IMR-90 (cell line): ENCODE data around the gene PDX1. TPM values are rescaled to one million over a fixed set of nuclear protein-coding genes. Genes with fewer than 3 reads are reported as not detected.

Experiments
- ATAC-seq: fragments of 200-7000 bp; cut with Tn5 transposase; 2 replicates; pipeline ENCODE4 v1.9.1; 2020; ENCODE audit warnings: low read depth, mild to moderate bottlenecking, moderate library complexity
- BruUV-seq: library from RNA; stranded (reverse); fragments of 400-500 nt; replicated peaks from 2 replicates; lab custom pipeline; 2021; lab: Mats Ljungman, UMichigan
- CTCF ChIA-PET: fragments of 300-600 bp; formaldehyde crosslinking; extraction: SDS; loops from one replicate; lab custom pipeline; 2021; ENCODE audit warnings: antibody characterized with exemption; lab: Yijun Ruan, JAX
- POLR2A ChIA-PET: fragments of 300-600 bp; sonication (Branson Sonifier 250); formaldehyde crosslinking; loops from one replicate; lab custom pipeline; 2022; ENCODE audit warnings: antibody characterized with exemption; ENCODE audit not compliant: unreplicated experiment; lab: Charles Lee
- DNase-seq: peaks from one replicate; pipeline ENCODE4 v3.0.0; 2013
- H2AFZ ChIP-seq: replicated peaks from 2 replicates; pipeline ENCODE3; 2013; ENCODE audit warnings: low read length, mild to moderate bottlenecking; ENCODE audit not compliant: poor library complexity
- H2AK5ac ChIP-seq: 2 replicates; pipeline ENCODE4 v1.6.1; 2013; ENCODE audit warnings: low read depth, low read length, inconsistent platforms
- H2AK9ac ChIP-seq: replicated peaks from 2 replicates; pipeline ENCODE3; 2013; ENCODE audit warnings: mild to moderate bottlenecking, low read depth, low read length, moderate library complexity; ENCODE audit not compliant: poor library complexity
- H2BK120ac ChIP-seq: 2 replicates; pipeline ENCODE4 v1.6.1; 2013; ENCODE audit warnings: low read depth, low read length, inconsistent platforms
- H2BK15ac ChIP-seq: 3 replicates; pipeline ENCODE4 v1.6.1; 2013; ENCODE audit warnings: low read depth, low read length, inconsistent platforms
- H2BK20ac ChIP-seq: 2 replicates; pipeline ENCODE4 v1.6.1; 2013; ENCODE audit warnings: low read depth, mild to moderate bottlenecking, inconsistent platforms, low read length, moderate library complexity
- H2BK5ac ChIP-seq: 2 replicates; pipeline ENCODE4 v1.6.1; 2013; ENCODE audit warnings: mild to moderate bottlenecking, low read depth, low read length, inconsistent platforms; ENCODE audit not compliant: poor library complexity, severe bottlenecking
- H3K14ac ChIP-seq: replicated peaks from 2 replicates; pipeline ENCODE4 v1.6.1; 2013; ENCODE audit warnings: low read depth, low read length, inconsistent platforms
- H3K18ac ChIP-seq: 2 replicates; pipeline ENCODE4 v1.6.1; 2013; ENCODE audit warnings: low read depth, low read length, control low read depth
- H3K23ac ChIP-seq: 2 replicates; pipeline ENCODE4 v1.6.1; 2013; ENCODE audit warnings: low read depth, low read length, inconsistent platforms
- H3K27ac ChIP-seq: 2 replicates; pipeline ENCODE4 v1.5.1; 2013; ENCODE audit warnings: mild to moderate bottlenecking, control low read depth, low read length; ENCODE audit not compliant: insufficient read depth
- H3K27me3 ChIP-seq: 2 replicates; pipeline ENCODE4 v1.6.1; 2013; ENCODE audit warnings: low read length; ENCODE audit not compliant: control insufficient read depth, insufficient read depth
- H3K36me3 ChIP-seq: 2 replicates; pipeline ENCODE4 v1.6.1; 2013; ENCODE audit warnings: low read length, mixed read lengths; ENCODE audit not compliant: control insufficient read depth, insufficient read depth
- H3K4ac ChIP-seq: 2 replicates; pipeline ENCODE4 v1.6.1; 2013; ENCODE audit warnings: low read depth, low read length, inconsistent platforms
- H3K4me1 ChIP-seq: 2 replicates; pipeline ENCODE4 v1.6.1; 2013; ENCODE audit warnings: low read length, mixed read lengths; ENCODE audit not compliant: control insufficient read depth, insufficient read depth
- H3K4me2 ChIP-seq: 2 replicates; pipeline ENCODE4 v1.6.1; 2013; ENCODE audit warnings: low read depth, mild to moderate bottlenecking, control low read depth, low read length, moderate library complexity
- H3K4me3 ChIP-seq: 2 replicates; pipeline ENCODE4 v1.5.1; 2013; ENCODE audit warnings: low read depth, mild to moderate bottlenecking, control low read depth, low read length, moderate library complexity; ENCODE audit not compliant: insufficient read depth
- H3K56ac ChIP-seq: 2 replicates; pipeline ENCODE4 v1.6.1; 2013; ENCODE audit warnings: low read length, inconsistent platforms; ENCODE audit not compliant: insufficient read depth; ENCODE audit errors: extremely low read depth
- H3K79me1 ChIP-seq, 2 experiments: 2 replicates each; pipeline ENCODE4 v1.6.1; 2013; ENCODE audit warnings: low read length in 2 of 2, inconsistent platforms in 1 of 2, low read depth in 1 of 2
- H3K9ac ChIP-seq: 2 replicates; pipeline ENCODE4 v1.6.1; 2013; ENCODE audit warnings: low read depth, low read length, control low read depth
- H3K9me1 ChIP-seq: 2 replicates; pipeline ENCODE4 v1.6.1; 2013; ENCODE audit warnings: low read length, inconsistent platforms; ENCODE audit not compliant: insufficient read depth
- H3K9me3 ChIP-seq: 2 replicates; pipeline ENCODE4 v1.6.1; 2013; ENCODE audit warnings: low read length; ENCODE audit not compliant: control insufficient read depth, insufficient read depth
- H4K20me1 ChIP-seq: 2 replicates; pipeline ENCODE4 v1.6.1; 2013; ENCODE audit warnings: low read length, inconsistent platforms; ENCODE audit not compliant: insufficient read depth
- H4K5ac ChIP-seq: 2 replicates; pipeline ENCODE4 v1.6.1; 2013; ENCODE audit warnings: mild to moderate bottlenecking, low read depth, low read length, control low read depth
- H4K8ac ChIP-seq, 2 experiments: 2 replicates each; pipeline ENCODE4 v1.6.1; 2013; ENCODE audit warnings: low read depth in 2 of 2, low read length in 2 of 2, control low read depth in 1 of 2, inconsistent platforms in 1 of 2
- H4K91ac ChIP-seq: 2 replicates; pipeline ENCODE4 v1.6.1; 2013; ENCODE audit warnings: low read depth, low read length, inconsistent platforms; ENCODE audit not compliant: insufficient read depth
- BHLHE40 ChIP-seq: fragments of 150-350 bp; IDR thresholded peaks from 2 replicates; pipeline ENCODE4 v1.6.1; 2016; ENCODE audit warnings: mild to moderate bottlenecking, low read depth, low read length
- CEBPB ChIP-seq: IDR thresholded peaks from 2 replicates; pipeline ENCODE4 v1.6.1; 2012; ENCODE audit warnings: low read depth, low read length, improper control_type of control experiment
- CHD1 ChIP-seq: IDR thresholded peaks from 2 replicates; pipeline ENCODE4 v1.6.1; 2012; ENCODE audit warnings: low read depth, low read length, improper control_type of control experiment
- FOS ChIP-seq: fragments of 150-350 bp; IDR thresholded peaks from 2 replicates; pipeline ENCODE4 v1.6.1; 2016; ENCODE audit warnings: low read depth, low read length
- MAFK ChIP-seq: IDR thresholded peaks from 2 replicates; pipeline ENCODE4 v1.6.1; 2012; ENCODE audit warnings: low read depth, low read length, improper control_type of control experiment
- MAZ ChIP-seq: IDR thresholded peaks from 2 replicates; pipeline ENCODE4 v1.6.1; 2012; ENCODE audit warnings: low read depth, mild to moderate bottlenecking, low read length, improper control_type of control experiment, moderate library complexity, borderline replicate concordance
- MXI1 ChIP-seq: IDR thresholded peaks from 2 replicates; pipeline ENCODE4 v1.6.1; 2012; ENCODE audit warnings: low read depth, mild to moderate bottlenecking, low read length, moderate library complexity, borderline replicate concordance
- NFE2L2 ChIP-seq: fragments of 150-350 bp; IDR thresholded peaks from 2 replicates; pipeline ENCODE4 v1.6.1; 2016; ENCODE audit warnings: low read depth, mild to moderate bottlenecking, low read length
- RAD21 ChIP-seq: IDR thresholded peaks from 2 replicates; pipeline ENCODE4 v1.6.1; 2012; ENCODE audit warnings: low read length, improper control_type of control experiment
- RCOR1 ChIP-seq: IDR thresholded peaks from 2 replicates; pipeline ENCODE4 v1.6.1; 2012; ENCODE audit warnings: mild to moderate bottlenecking, low read length, improper control_type of control experiment; ENCODE audit not compliant: insufficient replicate concordance
- RFX5 ChIP-seq: IDR thresholded peaks from 2 replicates; pipeline ENCODE4 v1.8.0; 2012; ENCODE audit warnings: low read depth, mild to moderate bottlenecking, low read length, moderate library complexity
- SMC3 ChIP-seq: fragments of 150-350 bp; IDR thresholded peaks from 2 replicates; pipeline ENCODE4 v1.6.1; 2016; ENCODE audit warnings: low read depth, mild to moderate bottlenecking, antibody characterized with exemption, low read length, moderate library complexity
- WGBS, 2 experiments: methylation state at CpG; one replicate each; pipeline versions ENCODE4 v1.1.5 to v1.1.7; 2013; ENCODE audit warnings: missing lambda C conversion rate in 2 of 2; ENCODE audit not compliant: insufficient read length in 1 of 2; ENCODE audit errors: extremely low coverage in 2 of 2; 5-methylcytosine and 5-hydroxymethylcytosine counted together
- dilution Hi-C: fragments of 300-500 bp; cut with HindIII; formaldehyde crosslinking; loops from one replicate; pipeline ENCODE4 v1.14.3; 2018; ENCODE audit warnings: low sequenced_read_pairs; ENCODE audit not compliant: unreplicated experiment
- in situ Hi-C: fragments of 300-500 bp; cut with MboI; formaldehyde crosslinking; loops from 3 replicates; pipeline ENCODE4 v1.14.3; 2019; ENCODE audit warnings: low sequenced_read_pairs, inconsistent platforms, mixed read lengths
- intact Hi-C: fragments of 100-400 bp; cut with micrococcal nuclease; formaldehyde crosslinking; loops from 2 replicates; pipeline ENCODE4 v1.10.0; 2022
- polyA plus RNA-seq, 3 experiments: library from polyadenylated mRNA; depleted of rRNA; stranded (reverse); fragments of >200 nt; gene quantifications; 2 replicates each; pipeline ENCODE4 v1.2.3, GENCODE V29; 2012; ENCODE audit warnings: low replicate concordance in 1 of 3
- total RNA-seq: library from RNA; depleted of rRNA; stranded (reverse); fragments of >200 nt; gene quantifications from 2 replicates; pipeline ENCODE4 v1.2.3, GENCODE V29; 2012
- TF ChIP-seq, protein P1 (sequence below): fragments of 150-350 bp; IDR thresholded peaks from 2 replicates; pipeline ENCODE4 v1.6.1; 2017; ENCODE audit warnings: mild to moderate bottlenecking, antibody characterized with exemption, low read length, low read depth
- TF ChIP-seq, protein P2 (sequence below): conservative IDR thresholded peaks from 2 replicates; pipeline ENCODE4 v1.5.1; 2012; ENCODE audit warnings: mild to moderate bottlenecking, low read depth, low read length, improper control_type of control experiment

Gene PDX1
- total and polyA plus RNA-seq, 2 of the 4 experiments (the other 2 are of a cell fraction), result not detected

DNA sequence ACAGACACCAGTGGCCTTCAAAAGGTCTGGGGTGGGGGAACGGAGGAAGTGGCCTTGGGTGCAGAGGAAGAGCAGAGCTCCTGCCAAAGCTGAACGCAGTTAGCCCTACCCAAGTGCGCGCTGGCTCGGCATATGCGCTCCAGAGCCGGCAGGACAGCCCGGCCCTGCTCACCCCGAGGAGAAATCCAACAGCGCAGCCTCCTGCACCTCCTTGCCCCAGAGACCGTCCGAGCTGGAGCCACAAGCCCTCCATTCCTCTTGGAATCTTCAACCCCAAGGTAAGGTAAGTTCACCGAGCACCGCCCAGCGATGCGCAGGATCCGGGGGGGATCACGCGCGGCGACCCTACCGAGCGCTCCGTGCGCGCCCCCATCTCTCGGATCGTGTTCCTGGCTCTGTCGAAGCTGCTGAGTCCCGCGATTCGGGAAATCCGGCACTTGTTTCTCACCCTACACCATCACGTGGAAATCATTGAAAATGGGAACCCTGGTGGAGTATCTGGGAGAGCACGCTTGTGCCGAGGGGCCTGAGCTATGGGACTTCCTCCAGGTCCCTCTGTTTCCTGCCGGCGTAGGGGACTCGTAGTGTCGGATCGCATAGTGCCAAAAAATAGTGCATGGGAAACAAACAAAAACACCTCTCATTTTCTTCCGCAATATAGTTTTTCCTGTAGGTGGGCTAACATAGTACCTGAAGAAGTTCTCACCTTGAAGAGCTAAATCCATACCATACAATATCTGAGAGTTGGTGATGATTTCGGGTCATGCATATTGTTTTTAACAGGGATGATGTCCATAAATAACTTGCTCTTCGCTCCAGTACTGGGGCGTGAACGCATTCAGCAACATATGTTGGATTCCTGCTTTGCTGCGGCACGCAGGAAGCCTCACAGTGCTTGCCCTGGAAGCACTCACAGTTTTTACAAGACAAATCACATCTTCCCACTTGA, 9.3 kb downstream of the PDX1 start:
- Histone ChIP-seq H3K36me3 (no peaks in the 10 kb centered on the region), H2AK5ac (no peak overlapping the region), H3K9me3 (peaks cover 4% of the 10 kb centered on the region), H3K79me1 (no peaks in the 10 kb centered on the region), H3K9me1 (no peaks in the 10 kb centered on the region), H4K20me1 (no peaks in the 10 kb centered on the region), H3K23ac (no peak overlapping the region), H4K5ac (no peak overlapping the region), H2BK5ac (no peak overlapping the region), H3K9ac (no peak overlapping the region), H2BK120ac (no peak overlapping the region), H3K4me1 (no peaks in the 10 kb centered on the region), H2BK15ac (no peak overlapping the region), H3K27ac (no peak overlapping the region), H3K4me3 (no peak overlapping the region), H3K14ac (no peak overlapping the region), H4K8ac (no peak overlapping the region), H3K18ac (no peak overlapping the region), H3K56ac (no peak overlapping the region), H3K27me3 (peaks cover 73% of the 10 kb centered on the region), H2AFZ (no peak overlapping the region), H4K91ac (no peak overlapping the region), H2BK20ac (no peak overlapping the region), H2AK9ac (no peak overlapping the region), H3K4me2 (no peak overlapping the region), H3K4ac (no peak overlapping the region)
- no peak for ATAC-seq
- WGBS, 2 experiments, result 0% methylated on average over 3 of the region's 48 CpGs; no CpG with 5 or more reads in 1 of the 2 experiments
- DNase-seq, result no peak
- POLR2A ChIA-PET, result no interaction called here
- dilution Hi-C loops, result no loop called here
- CTCF ChIA-PET, result no interaction called here
- BruUV-seq, result no TSS peak
- no peak for TF ChIP-seq MXI1
- no peak for TF ChIP-seq SMC3
- TF ChIP-seq BHLHE40, result no peak
- TF ChIP-seq, protein P1, sequence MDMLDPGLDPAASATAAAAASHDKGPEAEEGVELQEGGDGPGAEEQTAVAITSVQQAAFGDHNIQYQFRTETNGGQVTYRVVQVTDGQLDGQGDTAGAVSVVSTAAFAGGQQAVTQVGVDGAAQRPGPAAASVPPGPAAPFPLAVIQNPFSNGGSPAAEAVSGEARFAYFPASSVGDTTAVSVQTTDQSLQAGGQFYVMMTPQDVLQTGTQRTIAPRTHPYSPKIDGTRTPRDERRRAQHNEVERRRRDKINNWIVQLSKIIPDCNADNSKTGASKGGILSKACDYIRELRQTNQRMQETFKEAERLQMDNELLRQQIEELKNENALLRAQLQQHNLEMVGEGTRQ, result no peak
- TF ChIP-seq RCOR1, result no peak
- TF ChIP-seq, protein P2, sequence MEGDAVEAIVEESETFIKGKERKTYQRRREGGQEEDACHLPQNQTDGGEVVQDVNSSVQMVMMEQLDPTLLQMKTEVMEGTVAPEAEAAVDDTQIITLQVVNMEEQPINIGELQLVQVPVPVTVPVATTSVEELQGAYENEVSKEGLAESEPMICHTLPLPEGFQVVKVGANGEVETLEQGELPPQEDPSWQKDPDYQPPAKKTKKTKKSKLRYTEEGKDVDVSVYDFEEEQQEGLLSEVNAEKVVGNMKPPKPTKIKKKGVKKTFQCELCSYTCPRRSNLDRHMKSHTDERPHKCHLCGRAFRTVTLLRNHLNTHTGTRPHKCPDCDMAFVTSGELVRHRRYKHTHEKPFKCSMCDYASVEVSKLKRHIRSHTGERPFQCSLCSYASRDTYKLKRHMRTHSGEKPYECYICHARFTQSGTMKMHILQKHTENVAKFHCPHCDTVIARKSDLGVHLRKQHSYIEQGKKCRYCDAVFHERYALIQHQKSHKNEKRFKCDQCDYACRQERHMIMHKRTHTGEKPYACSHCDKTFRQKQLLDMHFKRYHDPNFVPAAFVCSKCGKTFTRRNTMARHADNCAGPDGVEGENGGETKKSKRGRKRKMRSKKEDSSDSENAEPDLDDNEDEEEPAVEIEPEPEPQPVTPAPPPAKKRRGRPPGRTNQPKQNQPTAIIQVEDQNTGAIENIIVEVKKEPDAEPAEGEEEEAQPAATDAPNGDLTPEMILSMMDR, result no peak
- no peak for TF ChIP-seq NFE2L2
- TF ChIP-seq MAFK, result no peak
- no peak for TF ChIP-seq CHD1
- no peak for TF ChIP-seq RFX5
- no peak for TF ChIP-seq FOS
- TF ChIP-seq CEBPB, result no peak
- no peak for TF ChIP-seq MAZ
- no peak for TF ChIP-seq RAD21
- in situ Hi-C loops, result no loop called here
- intact Hi-C loops, result no loop called here
